HG03135 (cell line): ENCODE data around the gene SCG3.

Experiments used
- ATAC-seq: cut with Tn5 transposase; IDR thresholded peaks from one replicate; pipeline ENCODE4 v1.9.1; 2021; ENCODE audit warnings: mild to moderate bottlenecking, moderate library complexity; ENCODE audit not compliant: unreplicated experiment

SCG3 gene

DNA sequence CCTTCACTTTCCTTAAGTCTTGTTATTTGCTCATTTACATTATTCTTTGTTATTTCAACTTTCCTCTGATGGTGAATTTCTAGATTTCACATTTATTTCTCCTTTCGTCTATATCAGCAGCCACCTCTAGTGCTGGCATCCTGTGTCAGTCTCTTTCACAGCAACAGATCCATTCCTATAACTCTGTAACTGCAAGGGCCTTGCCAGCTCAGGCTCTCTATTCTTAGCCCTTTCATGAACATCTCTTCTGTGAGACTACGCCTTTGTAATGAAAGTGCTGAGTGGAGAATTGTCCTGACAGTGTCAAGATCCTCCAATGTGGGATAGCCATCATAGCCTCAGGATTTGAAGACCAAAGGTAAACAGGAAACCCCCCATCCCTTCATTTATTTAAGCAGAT lies 3.9 kb upstream of the SCG3 start:
- no peak for ATAC-seq

- ATAC-seq = no peak
Observed at GRCh38 chr15:51678096-51678495, 3.2 kb upstream of the SCG3 start.

DNA sequence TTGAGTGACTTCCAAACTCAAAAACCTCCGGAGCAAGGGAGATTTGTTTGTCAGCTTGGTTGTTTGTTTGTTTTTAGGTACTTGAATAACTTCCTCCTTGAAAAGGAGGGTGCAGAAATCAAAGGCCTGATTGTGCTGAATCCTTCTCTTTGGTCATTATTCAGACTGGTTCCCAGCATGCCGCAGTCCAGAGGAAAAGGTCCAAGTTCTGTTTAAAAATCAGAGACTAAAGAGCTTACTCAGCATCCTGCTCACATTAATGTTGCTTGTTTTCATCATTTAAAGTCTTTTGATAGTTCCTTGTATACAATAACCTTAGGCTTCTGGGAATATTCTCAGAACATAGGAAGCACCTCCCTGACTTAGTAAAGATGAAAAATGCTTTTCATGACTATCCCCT lies 982 bp upstream of the SCG3 start:
- no peak for ATAC-seq

GRCh38 chr15:51687565-51687964 lies 6.3 kb downstream of the SCG3 start:
- ATAC-seq = no peak

- ATAC-seq = no peak
Observed at GRCh38 chr15:51688863-51689262, 7.6 kb downstream of the SCG3 start.

DNA sequence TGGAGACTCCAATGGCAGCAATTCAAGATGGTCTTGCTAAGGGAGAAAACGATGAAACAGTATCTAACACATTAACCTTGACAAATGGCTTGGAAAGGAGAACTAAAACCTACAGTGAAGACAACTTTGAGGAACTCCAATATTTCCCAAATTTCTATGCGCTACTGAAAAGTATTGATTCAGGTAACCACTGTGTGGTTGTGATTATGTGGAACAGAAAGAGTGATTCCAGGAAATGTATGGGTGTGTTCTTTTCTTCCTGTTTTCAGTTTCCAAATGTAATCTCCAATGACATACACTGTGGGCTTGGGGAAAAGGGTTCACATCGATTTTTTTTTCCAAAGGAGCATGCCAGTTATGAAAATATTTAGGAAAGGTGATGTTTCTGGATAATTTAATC lies 10.9 kb downstream of the SCG3 start:
- ATAC-seq = no peak

GRCh38 chr15:51696566-51696965 lies 15.3 kb downstream of the SCG3 start:
- ATAC-seq = no peak

- no peak for ATAC-seq
Observed at GRCh38 chr15:51697163-51697562, 15.9 kb downstream of the SCG3 start.

- no peak for ATAC-seq
Observed at GRCh38 chr15:51699373-51699772, 18.1 kb downstream of the SCG3 start.

DNA sequence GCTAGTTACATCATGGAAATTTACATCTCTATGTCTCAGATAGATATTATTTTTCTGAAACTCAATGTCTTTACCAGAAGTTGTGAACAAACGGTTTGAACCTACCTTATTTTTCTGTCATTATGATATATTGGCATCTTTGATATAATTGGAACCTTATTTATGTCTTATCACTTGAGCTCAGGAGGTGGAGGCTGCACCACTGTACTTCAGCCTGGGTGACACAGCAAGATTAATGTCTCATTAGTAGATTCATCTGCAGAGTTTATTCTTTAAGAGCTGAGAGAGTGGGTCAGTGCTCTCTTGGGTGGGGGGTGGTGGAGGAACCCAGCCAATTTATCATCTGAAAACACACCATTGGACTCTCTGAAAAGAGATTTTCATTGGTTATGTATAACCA lies 21.4 kb downstream of the SCG3 start:
- no peak for ATAC-seq

DNA sequence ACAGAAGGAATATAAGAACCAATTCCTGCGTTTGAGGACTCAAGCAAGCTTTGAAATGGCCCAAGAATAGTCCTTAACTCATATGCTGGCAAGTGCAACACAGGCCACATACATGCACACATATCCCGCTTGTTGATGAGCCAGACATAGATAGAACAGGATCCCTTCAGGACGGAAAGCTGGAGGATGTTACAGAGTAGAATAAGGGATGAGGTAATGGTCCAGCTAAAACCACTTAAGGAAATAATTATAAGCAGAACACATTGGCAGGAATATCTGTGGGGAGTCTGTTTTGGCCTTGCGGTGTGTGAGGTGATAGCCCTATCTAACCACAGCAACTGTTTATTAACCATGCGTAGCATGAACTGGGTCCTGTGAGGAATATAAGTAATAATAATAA lies 25.0 kb downstream of the SCG3 start:
- no peak for ATAC-seq

DNA sequence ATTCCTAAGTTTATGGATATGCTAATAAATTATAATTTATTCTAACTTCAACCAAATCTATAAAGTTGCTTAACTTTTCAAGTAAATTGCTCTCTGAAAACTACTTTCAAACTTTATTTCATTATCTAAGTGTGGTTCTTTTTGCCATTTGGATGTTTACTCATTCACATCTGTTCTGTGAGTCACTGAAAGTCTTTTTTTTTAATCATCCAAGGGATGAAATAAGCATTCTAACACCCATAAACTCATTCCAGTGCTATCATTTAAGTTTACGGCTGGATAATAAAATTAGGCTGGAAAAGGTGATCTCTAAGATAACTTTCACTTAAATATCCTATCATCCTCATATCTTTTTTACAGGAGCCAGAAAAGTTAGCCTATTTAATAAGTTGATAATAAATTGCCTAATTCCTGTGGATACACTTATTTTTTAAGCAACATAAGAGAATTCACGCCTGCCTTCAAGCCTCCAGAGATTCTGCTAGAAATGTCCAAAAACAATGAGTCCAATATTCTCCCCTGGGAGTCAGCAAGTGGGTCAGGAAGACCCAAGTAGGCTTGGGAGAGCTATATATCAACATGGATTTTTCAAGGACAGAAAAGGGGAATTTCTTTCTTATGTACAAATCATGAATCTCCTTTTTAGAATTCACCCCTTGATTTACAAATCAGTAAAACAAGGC lies 25.8 kb downstream of the SCG3 start:
- no peak for ATAC-seq

DNA sequence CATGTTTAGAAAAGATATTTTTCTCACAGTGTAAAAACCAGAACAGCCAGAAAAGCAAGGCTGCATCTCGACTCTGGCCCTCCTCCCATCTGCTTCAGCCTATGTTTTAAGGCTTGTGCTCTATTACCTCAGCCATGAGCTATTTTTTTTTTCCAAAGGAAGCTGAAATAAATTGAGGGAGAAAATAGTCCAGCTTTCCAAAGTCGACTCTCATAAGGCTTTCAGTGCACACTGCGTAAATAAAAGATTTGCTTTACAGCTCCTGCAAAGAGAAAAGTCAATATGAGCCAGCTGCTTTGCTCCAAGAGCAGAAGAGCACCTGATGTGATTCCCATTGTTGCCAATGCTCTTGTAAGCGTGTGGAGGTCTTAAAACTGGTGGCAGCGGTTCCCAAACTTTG lies 26.7 kb downstream of the SCG3 start:
- no peak for ATAC-seq

GRCh38 chr15:51709031-51709430 lies 27.7 kb downstream of the SCG3 start:
- ATAC-seq = no peak

DNA sequence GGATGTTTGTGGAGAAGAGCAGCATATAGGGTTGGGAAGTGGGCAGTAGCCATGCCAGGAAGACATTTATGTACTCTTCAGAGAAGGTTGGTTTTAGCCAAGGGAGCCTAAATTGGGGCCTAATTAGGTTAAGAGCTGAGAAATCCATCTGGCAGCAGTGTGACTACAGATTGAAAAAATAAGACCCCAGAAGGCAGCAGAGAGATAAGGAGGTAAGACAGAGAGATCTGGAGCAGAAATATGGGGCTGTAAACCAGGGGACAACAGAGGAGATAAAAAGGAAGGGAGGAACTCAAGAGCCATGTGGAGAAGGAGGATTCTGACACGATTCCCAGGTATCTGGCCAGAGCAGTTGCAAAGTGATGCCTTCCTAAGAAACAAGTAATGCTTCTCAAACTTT lies 32.9 kb downstream of the SCG3 start:
- ATAC-seq = no peak

- no peak for ATAC-seq
Observed at GRCh38 chr15:51714911-51715310, 33.6 kb downstream of the SCG3 start.

DNA sequence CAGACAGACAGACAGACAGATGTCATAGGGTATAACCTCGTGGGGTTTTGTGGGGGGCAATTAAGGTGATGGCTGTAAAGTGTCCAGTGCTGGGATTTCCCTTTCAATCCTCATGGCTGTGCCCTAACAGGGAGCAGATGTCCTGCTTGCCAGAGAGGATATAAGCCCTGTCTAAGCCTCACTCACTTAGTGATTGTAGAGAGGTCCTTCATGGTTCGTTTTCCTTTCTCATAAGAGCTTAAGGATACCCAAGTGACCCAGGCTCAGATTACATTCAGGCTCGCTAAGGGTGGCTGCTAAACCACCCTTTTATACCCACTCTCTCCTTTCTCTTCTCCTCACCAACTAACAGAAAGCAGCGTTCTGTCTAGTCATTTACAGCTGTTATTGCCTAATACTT lies 36.9 kb downstream of the SCG3 start:
- no peak for ATAC-seq

- ATAC-seq = no peak
Observed at GRCh38 chr15:51718746-51719145, 37.4 kb downstream of the SCG3 start.

DNA sequence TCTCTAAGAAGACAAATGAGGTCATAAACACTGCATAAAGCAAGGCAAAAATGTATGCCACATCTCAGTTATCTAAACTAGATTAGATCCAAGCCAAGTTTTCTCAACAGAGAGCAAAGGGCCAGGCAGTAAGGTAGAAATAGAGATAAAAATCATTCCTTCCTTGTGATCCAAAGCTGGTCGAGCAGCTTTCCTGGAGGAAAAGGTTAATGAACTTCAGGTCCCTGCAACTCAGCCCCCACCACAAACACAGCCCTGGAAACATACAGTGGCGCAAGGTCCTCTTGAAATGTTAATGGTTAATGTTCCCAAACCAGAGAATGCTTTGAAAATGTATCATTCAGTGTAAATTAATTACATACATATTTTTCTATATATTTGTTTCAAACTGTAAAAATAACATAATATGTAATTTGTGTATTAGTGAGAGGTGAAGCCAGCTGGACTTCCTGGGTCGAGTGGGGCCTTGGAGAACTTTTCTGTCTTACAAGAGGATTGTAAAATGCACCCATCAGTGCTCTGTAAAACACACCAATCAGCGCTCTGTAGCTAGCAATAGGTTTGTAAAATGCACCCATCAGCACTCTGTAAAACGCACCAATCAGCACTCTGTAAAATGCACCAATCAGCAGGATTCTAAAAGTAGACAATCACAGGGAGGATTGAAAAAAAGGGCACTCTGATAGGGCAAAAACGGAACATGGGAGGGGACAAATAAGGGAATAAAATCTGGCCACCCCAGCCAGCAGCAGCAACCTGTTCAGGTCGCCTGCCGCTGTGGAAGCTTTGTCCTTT lies 39.1 kb downstream of the SCG3 start:
- no peak for ATAC-seq

- ATAC-seq = no peak
Observed at GRCh38 chr15:51721199-51721960, 40.1 kb downstream of the SCG3 start.

DNA sequence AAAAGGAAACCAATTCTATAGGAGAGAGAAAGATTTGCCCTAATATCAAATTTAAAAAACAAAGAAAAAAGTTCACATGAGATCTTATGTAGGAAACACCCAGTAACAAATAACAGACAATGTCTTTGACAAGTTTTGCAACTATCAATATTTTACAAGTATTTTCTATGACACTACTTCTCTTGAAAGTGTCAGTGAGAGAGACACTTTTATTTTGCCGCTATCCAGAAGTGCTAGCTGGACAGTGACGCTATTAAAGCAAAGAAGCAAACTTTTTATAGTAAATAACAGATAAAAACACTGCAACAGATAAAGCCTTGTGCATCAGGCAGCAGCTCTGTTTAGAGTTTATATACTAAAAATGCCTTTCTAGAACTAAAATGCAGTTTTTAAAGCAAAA lies 42.9 kb downstream of the SCG3 start:
- ATAC-seq = no peak

GRCh38 chr15:51724673-51725072 lies 43.4 kb downstream of the SCG3 start:
- no peak for ATAC-seq
